SW 1271 (cell line): Measurements from ENCODE around the gene CDH4.

ENCODE experiments used
- DNase-seq, 2 experiments: peaks; one replicate each; lab custom pipeline; 2025; lab: John Stamatoyannopoulos, UW

Gene CDH4

GRCh38 chr20:61861858-61862257 is 609.8 kb downstream of the CDH4 start:
- DNase-seq: no peak

- DNase-seq: no peak
These were observed 610.8 kb downstream of the CDH4 start for GRCh38 chr20:61862881-61863280.

GRCh38 chr20:61864481-61864880 is 612.4 kb downstream of the CDH4 start:
- no peak for DNase-seq

GRCh38 chr20:61865353-61865752 is 613.3 kb downstream of the CDH4 start:
- DNase-seq: no peak

DNA sequence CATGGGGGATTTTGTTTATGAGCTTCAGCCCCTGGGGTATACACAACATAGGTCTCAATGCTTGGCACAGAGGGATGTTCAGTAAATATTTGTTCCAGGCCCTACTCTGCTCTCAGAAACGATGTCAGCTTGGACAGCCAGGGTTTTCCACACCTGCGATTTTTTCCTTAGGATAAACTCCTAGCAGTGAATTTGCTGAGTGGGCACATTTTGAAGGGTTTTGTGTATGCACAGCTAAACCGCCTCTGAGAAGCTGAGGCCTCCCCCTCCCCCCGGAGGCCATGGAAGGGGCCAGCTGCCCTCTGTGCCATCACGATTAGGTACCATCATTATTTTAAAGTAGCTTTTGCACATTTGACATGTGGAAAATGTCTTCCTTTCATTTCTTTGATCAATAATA is 614.1 kb downstream of the CDH4 start:
- DNase-seq: no peak

- DNase-seq: no peak
These were observed 615.9 kb downstream of the CDH4 start for GRCh38 chr20:61868006-61868405.

DNA sequence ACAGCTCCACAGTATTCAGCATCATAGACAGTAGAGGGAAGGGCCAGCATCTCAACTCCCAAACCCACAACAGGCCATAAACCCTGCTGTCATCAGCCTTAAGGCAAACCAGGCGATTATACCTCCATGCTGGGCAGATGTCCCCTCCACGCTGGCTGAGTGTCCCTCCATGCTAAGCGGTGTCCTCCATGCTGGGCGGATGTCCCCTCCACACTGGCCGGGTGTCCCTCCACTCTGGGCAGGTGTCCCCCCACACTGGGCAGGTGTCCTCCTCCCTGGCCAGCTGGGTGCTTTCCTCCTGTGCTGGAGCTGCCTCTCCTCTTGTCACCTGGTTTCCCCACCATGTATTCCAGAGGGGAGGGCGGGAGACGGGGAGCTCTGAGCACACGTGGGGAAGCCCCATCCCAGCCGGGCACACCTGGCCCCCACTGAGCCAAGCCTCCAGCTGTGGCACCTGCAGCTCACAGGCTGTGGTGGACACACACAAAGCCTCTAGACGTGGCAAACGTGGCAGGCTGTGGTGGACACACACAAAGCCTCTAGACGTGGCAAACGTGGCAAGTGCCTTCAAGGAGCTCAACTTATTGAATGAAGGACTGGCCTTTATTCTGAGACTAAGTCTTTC is 616.5 kb downstream of the CDH4 start:
- DNase-seq: no peak

GRCh38 chr20:61869750-61870507 is 617.9 kb downstream of the CDH4 start:
- no peak for DNase-seq

GRCh38 chr20:61871160-61871559 is 619.1 kb downstream of the CDH4 start:
- no peak for DNase-seq

GRCh38 chr20:61871913-61872312 is 619.9 kb downstream of the CDH4 start:
- no peak for DNase-seq

DNA sequence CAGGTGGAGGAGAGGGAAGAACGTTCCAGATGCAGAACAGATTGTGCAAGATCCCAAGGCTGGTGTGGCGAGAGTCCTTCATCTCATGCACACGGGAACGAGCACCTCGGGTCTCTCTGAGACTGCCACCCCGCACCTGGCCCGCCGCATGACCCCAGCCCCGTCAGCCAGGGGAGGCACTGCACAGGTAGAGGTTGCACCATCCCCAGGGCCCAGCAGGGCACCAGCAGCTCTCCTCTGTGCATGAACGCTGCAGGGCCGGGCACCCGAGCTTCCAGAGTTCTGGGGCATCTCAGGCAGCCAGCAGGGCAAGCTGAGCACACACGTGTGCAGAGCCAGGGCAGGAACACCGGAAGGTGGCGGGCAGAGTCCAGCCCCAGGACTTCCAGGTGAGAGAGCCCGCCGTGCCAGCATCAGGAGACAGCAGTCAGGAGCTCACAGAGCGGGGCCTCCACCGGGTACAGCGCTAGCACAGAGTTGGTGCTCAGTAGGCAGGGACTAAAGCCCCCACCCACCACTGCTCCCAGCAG is 620.4 kb downstream of the CDH4 start:
- no peak for DNase-seq

DNA sequence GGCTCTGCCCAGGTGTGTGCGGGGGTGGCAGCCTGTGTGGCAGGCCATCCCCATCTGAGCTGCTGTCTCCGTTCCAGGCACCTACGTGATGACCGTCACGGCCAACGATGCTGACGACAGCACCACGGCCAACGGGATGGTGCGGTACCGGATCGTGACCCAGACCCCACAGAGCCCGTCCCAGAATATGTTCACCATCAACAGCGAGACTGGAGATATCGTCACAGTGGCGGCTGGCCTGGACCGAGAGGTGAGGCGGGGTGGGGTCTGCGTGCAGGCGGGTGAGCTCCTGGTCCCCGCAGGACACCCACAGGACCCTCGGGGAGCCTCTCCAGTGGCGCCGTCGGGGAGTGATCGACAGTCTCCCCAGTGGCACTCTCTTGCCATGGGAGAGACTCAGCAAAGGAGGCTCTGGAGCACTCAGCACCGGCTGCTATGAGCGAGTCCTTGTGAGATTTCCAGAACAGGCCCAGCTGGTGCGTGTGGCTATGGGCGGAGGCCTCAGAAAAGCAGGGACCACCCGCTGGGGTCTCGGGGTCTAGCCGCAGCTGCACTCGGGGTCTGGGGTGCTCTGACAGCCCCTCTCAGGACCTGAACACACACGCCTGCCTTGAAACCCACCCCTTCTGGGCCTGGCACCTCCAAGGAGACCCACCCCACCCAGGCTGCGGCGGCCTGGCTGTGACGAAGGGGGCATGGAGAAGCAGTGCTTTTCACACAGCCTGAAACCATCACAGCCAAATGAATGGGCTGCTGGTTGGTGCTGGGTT is 621.8 kb downstream of the CDH4 start:
- DNase-seq: no peak

GRCh38 chr20:61874421-61875068 is 622.5 kb downstream of the CDH4 start:
- no peak for DNase-seq

DNA sequence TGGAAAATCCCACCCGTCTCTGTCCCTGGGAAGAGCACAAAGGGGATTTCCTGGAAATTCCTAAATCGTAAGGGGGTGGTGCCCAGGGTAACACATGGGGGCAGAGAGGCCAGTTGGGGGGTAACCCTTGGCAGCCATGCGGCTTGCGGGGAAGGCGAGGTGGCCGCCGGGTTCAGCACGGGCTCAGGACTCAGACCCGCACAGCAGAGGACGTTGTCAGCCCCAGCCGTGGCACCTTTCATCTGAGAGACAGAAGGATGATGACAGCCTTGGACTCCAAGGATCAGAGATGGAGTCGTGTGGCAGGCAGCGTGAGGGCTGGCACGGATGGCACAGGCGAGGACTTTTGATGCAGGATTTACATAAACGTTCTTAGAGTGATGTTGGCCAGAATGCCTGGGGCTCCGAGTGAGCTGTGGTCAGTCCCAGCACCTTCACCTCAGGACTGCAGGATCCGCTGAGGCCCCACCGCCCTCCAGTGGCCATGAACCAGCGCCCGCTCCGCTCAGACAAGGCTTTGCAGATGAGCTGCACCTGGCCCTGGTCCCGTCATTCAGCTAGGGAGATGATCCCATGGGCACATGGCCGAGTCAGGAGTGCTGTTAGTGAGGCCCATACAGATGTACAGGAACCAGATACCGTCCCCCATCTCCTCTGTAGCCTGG is 623.3 kb downstream of the CDH4 start:
- DNase-seq: no peak

- DNase-seq: no peak
These were observed 623.9 kb downstream of the CDH4 start for GRCh38 chr20:61875996-61876395.

- DNase-seq: no peak
These were observed 625.1 kb downstream of the CDH4 start for GRCh38 chr20:61876952-61877728.

DNA sequence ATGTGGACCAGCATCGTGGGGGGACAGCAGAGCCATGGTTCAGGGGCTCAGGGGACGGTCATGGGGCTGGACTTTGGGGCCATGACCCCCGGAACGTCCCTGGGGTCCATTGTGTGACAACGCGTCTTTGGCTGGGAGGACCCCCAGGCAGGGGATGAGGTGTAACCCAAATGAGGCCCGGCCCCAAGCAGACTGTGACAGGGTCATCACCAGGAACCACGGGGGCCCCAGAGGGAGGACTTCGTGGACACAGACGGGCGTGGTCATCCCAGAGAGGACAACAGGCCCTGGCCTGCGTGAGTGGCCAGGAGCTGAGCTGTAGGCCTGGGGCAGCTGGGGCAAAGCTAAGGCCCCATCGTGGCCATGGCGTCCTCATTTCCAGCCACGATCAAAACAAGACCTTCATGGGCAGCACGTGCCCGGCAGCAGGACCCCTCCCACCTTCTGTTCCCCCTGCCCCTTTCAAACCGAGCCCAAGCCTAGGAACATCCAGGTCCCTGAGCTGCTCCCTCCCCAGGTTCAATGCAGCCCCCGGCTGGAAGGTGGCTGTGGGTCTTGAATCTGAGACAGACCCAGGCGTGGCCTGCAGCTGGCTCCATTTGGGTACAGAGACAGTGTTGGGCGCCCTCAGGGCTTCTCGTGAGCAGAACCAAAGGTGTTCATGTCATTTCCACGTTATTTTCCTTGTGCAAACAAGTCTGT is 625.9 kb downstream of the CDH4 start:
- DNase-seq: no peak

DNA sequence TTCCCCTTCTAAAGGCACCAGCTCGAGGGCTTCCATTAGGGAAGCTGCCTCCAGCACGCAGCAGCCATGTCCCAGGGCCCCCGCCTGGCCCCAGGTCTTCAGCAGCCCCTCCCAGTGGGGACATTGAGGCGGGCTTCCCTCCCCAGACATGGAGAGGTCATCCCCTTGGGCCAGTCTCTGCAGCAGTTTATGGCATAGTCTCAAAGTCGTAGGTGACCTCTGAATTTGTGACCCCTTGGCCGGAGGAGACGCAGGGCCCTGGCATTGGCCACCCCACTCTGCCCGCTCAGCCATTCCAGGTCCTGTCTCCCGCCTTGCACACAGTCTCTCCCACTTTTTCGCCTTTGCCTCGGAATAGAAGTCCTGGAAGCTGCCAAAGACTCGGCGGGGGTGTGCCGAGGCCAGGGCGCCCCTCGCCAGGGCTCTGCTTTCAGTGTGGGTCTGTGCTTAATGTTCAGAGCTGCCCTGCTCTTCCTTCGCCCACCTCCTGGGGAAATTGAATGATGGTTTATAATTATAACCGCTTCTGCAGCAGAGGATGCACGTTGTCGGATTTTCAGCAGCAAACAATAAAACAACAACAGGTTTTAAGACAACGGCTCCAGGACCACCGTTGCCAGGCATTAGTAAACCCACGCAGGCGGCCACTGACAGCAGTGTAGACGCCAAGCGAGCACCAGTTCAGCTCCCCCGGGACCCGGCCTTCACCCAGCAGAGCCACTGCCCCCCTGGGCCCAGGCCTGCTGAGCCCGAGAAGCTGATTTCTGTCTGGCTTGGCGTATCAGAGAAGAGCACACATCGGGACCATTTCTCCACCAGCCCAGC is 626.6 kb downstream of the CDH4 start:
- DNase-seq: no peak

GRCh38 chr20:61879303-61879620 is 627.2 kb downstream of the CDH4 start:
- no peak for DNase-seq

DNA sequence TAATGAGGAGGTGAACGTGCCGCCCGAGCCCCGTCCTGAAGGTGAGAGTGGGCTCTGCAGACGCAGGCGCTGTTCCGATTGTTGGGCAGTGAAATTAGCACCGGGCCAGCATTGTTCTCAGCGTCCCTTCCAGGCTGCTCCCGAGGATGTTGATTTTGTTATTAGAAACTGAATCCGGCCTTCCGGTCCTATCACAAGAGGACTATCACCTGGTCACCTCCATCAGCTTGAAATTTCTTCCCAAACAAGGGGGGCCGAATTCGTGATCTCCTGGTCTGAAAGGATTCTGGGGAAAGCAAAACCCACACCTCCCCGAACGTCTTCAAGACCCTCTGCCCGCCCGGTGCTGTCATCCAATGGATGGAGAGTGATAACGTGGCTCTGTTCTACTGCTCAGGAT is 627.6 kb downstream of the CDH4 start:
- no peak for DNase-seq
